ENCODE results near the gene GDF7. TPM values are rescaled to one million over a fixed set of nuclear protein-coding genes. Genes with fewer than 3 reads are reported as not detected.

GDF7 gene
- polyA plus RNA-seq, 1 of the 3 experiments (the other 2 are of a cell fraction): 0.02 TPM

GRCh38 chr2:20687260-20687832, 20.4 kb downstream of the GDF7 start:
- ChIA-PET POLR2A (no interaction called here), CTCF (interaction anchor here (0.8 to 4.3 kb wide), 5 partner anchors 12 to 276 kb away, joined by 3 to 14 read pairs (median 7); partner anchors contain the start of gene GDF7)
- Histone ChIP-seq H4K20me1 (ENCODE audit: insufficient read depth) (no peaks in the 10 kb centered on the region), H3K9me2 (no peaks in the 10 kb centered on the region), H3K9ac (no peak overlapping the region), H3K27ac (ENCODE audit: low read depth in 2 of 2, low read length in 1 of 2) (no peak overlapping the region), H3F3A (replicated peaks; ENCODE audit: insufficient read depth) (no peaks in the 10 kb centered on the region), H2AFZ (ENCODE audit: low read depth) (no peak overlapping the region), H3K4me3 (ENCODE audit: low read depth in 2 of 2, low read length in 1 of 2) (no peak overlapping the region), H3K4me2 (no peak overlapping the region), H3K79me2 (ENCODE audit: insufficient read depth) (no peaks in the 10 kb centered on the region), H3K36me3 (replicated peaks in 1 of 2; ENCODE audit: control insufficient read depth in 1 of 2, insufficient read depth in 2 of 2, low read length in 1 of 2) (peaks cover 3 to 55% of the 10 kb centered on the region in 2 experiments), H3K27me3 (ENCODE audit: insufficient read depth) (no peaks in the 10 kb centered on the region), H3K4me1 (ENCODE audit: control insufficient read depth in 1 of 2, insufficient read depth in 2 of 2, low read depth in 1 of 2, low read length in 1 of 2) (no peaks in the 10 kb centered on the region), H3K9me3 (no peaks in the 10 kb centered on the region)
- 95% methylated on average over 4 of the region's 4 CpGs for WGBS (ENCODE audit: low lambda C conversion rate)
- TF ChIP-seq RCOR1 (IDR thresholded peaks at IDR 0.05; ENCODE audit: low read length) (no peak), SMC3 (IDR thresholded peaks at IDR 0.05; ENCODE audit: low read depth, low read length) (no peak), RFX5 (IDR thresholded peaks at IDR 0.05; ENCODE audit: low read length) (no peak), CTCF (IDR thresholded peaks at IDR 0.05) (no peak), RAD21 (IDR thresholded peaks at IDR 0.05; ENCODE audit: low read length) (no peak), IRF3 (IDR thresholded peaks at IDR 0.05; ENCODE audit: low read depth, low read length) (no peak)
- no peak for DNase-seq

GRCh38 chr2:20689428-20690264, 22.7 kb downstream of the GDF7 start:
- H3K4me1 ChIP-seq (ENCODE audit: control insufficient read depth in 1 of 2, insufficient read depth in 2 of 2, low read depth in 1 of 2, low read length in 1 of 2): no peaks in the 10 kb centered on the region
- H3F3A ChIP-seq (replicated peaks; ENCODE audit: insufficient read depth): no peaks in the 10 kb centered on the region
- no peak overlapping the region for H3K4me2 ChIP-seq
- H3K27me3 ChIP-seq (ENCODE audit: insufficient read depth): no peaks in the 10 kb centered on the region
- H3K9ac ChIP-seq: no peak overlapping the region
- H2AFZ ChIP-seq (ENCODE audit: low read depth): no peak overlapping the region
- no peak overlapping the region for H3K27ac ChIP-seq (ENCODE audit: low read depth in 2 of 2, low read length in 1 of 2)
- no peaks in the 10 kb centered on the region for H4K20me1 ChIP-seq (ENCODE audit: insufficient read depth)
- CTCF ChIA-PET: interaction anchor here (0.8 to 2.7 kb wide), 5 partner anchors 14 to 274 kb away, joined by 3 to 7 read pairs (median 5); partner anchors contain the start of gene GDF7
- no peaks in the 10 kb centered on the region for H3K9me3 ChIP-seq
- H3K36me3 ChIP-seq (replicated peaks in 1 of 2; ENCODE audit: control insufficient read depth in 1 of 2, insufficient read depth in 2 of 2, low read length in 1 of 2): peaks cover 3 to 52% of the 10 kb centered on the region in 2 experiments
- no peak overlapping the region for H3K4me3 ChIP-seq (ENCODE audit: low read depth in 2 of 2, low read length in 1 of 2)
- DNase-seq: no peak
- TF ChIP-seq RAD21 (IDR thresholded peaks at IDR 0.05; ENCODE audit: low read length): no peak
- TF ChIP-seq NRF1 (IDR thresholded peaks at IDR 0.05; ENCODE audit: low read depth, low read length): no peak
- no peak for TF ChIP-seq TAF1 (IDR thresholded peaks at IDR 0.05; ENCODE audit: borderline replicate concordance, low read depth, low read length)
- no peak for TF ChIP-seq POLR2AphosphoS5 (IDR thresholded peaks at IDR 0.05; ENCODE audit: low read depth, low read length)
- TF ChIP-seq USF2 (IDR thresholded peaks at IDR 0.05; ENCODE audit: borderline replicate concordance, low read depth, low read length): no peak
- no peak for TF ChIP-seq CHD2 (IDR thresholded peaks at IDR 0.05; ENCODE audit: low read length, partially characterized antibody)
- TF ChIP-seq CTCF (IDR thresholded peaks at IDR 0.05): no peak
- no peak for TF ChIP-seq ZBTB33 (IDR thresholded peaks at IDR 0.05; ENCODE audit: borderline replicate concordance, low read depth)
- TF ChIP-seq GATA2 (CRISPR knock-in tag; IDR thresholded peaks at IDR 0.05): no peak
- TF ChIP-seq TCF12 (IDR thresholded peaks at IDR 0.05): no peak
- no peak for TF ChIP-seq RCOR1 (IDR thresholded peaks at IDR 0.05; ENCODE audit: low read length)
- TF ChIP-seq TEAD4 (IDR thresholded peaks at IDR 0.05; ENCODE audit: borderline replicate concordance, insufficient read depth): no peak
- no peaks in the 10 kb centered on the region for H3K9me2 ChIP-seq
- POLR2A ChIA-PET: no interaction called here
- WGBS (ENCODE audit: low lambda C conversion rate): 91% methylated on average over 11 of the region's 11 CpGs
- no peaks in the 10 kb centered on the region for H3K79me2 ChIP-seq (ENCODE audit: insufficient read depth)
